Muscle of arm (tissue), 12 donors: ENCODE data around the gene ARHGAP15. TPM values are rescaled to one million over a fixed set of nuclear protein-coding genes. Genes with fewer than 3 reads are reported as not detected.

Experiments
- DNase-seq: peaks from one replicate; pipeline ENCODE4 v3.0.0-alpha.2; 2013
- polyA plus RNA-seq, 12 donors: library from polyadenylated mRNA; unstranded; fragments of 120-200 nt; gene quantifications; one replicate each; pipeline ENCODE4 v1.2.1, GENCODE V29; 2013; ENCODE audit not compliant: insufficient read length in 12 of 12

The ARHGAP15 gene
- polyA plus RNA-seq, 12 donors: 6.9 to 19.2 (median 9.6) TPM; not detected in 2

DNA sequence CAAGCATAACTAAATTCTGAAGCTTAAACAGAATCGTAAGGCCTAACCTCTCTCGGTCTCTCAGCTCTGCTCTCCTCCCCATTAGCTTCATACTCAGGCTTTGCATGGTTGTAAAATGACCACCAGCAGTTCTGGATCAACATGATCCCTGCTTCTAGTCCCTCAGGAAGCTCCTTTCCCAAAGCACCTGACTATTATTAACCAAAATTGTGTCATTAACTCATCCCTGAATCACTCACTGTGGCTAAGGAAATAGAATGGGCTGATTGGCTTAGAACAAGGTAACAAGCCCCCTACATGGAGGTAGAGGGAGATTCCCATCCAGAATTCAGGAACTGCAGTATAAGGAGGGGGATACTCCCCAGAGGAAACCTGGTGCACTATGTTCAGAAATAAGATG is 448.3 kb downstream of the ARHGAP15 start:
- no peak for DNase-seq

- DNase-seq: no peak
These were observed 450.2 kb downstream of the ARHGAP15 start for GRCh38 chr2:143579456-143579855.

- DNase-seq: no peak
These were observed 451.9 kb downstream of the ARHGAP15 start for GRCh38 chr2:143581134-143581533.

DNA sequence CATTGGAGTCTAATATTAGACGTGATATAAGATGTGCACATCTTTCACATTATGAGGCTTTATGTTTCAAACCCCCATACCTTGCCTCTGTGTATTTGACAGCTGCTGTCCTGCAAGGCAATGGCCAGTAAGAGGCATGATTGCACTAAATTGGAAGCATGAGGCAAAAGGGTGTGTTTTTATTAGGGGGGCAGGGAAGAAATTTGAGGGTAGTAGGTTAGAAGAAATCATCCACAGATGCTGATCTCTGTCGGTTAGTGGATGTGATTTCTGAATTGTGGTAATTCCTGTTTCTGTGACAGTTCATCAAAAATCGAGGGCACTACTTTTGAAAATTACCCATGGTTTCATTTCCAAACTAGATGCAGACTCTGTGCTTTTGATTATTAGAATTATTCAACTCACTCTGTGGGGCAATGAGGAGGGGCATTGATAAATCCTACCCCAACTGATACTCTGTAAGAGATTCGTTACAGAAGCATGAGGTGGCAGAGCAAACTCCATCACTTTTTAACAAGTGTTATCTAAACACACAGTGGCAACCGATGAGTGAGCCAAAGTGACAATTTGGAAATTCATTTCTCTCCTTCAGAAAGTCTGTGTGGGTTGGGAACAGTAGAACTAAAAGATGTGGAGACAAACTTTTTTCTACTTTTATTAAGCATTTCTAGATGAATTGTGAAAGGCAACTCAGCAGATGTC is 453.0 kb downstream of the ARHGAP15 start:
- DNase-seq: no peak

- no peak for DNase-seq
These were observed 455.7 kb downstream of the ARHGAP15 start for GRCh38 chr2:143584936-143585335.

- no peak for DNase-seq
These were observed 456.9 kb downstream of the ARHGAP15 start for GRCh38 chr2:143586119-143586518.

- DNase-seq: no peak
These were observed 459.5 kb downstream of the ARHGAP15 start for GRCh38 chr2:143588746-143589145.

- DNase-seq: no peak
These were observed 464.9 kb downstream of the ARHGAP15 start for GRCh38 chr2:143594161-143594560.

- no peak for DNase-seq
These were observed 465.5 kb downstream of the ARHGAP15 start for GRCh38 chr2:143594745-143595144.

- no peak for DNase-seq
These were observed 470.9 kb downstream of the ARHGAP15 start for GRCh38 chr2:143600116-143600515.

DNA sequence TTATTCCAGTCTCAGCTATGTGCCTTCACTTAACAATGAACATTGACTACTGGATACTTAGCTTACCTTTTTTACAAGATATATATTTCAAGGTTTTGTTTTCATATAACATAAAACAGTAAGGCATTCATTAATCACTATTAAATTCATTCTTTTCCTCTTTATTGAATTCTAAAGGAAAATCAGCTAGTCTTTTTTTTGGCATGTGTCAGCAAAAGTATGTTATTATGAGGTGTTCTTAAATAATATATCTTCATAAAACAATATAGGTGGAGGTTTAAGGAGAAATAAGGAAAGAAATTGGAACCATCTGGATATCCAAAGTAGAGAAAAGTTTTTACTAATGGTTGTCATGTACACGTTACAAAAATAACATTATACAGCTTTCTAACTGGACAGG is 472.6 kb downstream of the ARHGAP15 start:
- no peak for DNase-seq

GRCh38 chr2:143603035-143603655 is 473.9 kb downstream of the ARHGAP15 start:
- DNase-seq: no peak

DNA sequence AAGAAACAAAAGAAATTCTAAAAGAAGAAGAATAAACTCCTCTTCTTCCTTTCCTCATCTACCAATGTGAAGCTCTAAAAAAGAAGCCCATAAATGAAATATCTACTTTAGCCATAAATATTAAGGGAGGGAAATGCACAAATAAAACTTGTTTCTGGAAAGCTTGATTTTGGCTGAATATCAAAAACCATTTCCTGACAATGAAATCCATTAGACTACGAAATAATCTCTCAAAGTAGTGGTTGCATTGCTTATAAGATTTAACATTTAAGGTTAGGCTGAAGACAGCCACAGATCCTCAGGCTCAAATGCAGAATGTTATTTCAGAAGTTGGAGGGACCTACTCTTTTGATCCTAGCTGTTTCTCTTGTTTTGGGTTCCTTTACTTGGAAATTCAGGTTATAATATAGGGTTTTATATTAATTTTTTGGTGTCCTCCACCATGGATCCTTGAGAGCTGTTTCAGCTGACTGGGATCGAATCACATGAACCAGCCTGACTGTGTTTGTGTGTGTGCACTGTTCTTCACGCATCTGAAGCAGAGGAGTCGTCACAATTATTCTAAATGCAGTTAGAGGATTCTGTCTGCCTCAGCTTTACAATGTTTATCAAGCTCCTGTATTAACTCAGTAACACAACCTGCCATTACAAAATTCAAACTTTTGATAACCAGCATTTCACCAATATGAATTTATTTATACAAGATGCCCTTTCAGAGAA is 474.8 kb downstream of the ARHGAP15 start:
- DNase-seq: no peak

GRCh38 chr2:143604566-143604959 is 475.3 kb downstream of the ARHGAP15 start:
- DNase-seq: no peak

GRCh38 chr2:143607231-143608062 is 478.2 kb downstream of the ARHGAP15 start:
- no peak for DNase-seq

DNA sequence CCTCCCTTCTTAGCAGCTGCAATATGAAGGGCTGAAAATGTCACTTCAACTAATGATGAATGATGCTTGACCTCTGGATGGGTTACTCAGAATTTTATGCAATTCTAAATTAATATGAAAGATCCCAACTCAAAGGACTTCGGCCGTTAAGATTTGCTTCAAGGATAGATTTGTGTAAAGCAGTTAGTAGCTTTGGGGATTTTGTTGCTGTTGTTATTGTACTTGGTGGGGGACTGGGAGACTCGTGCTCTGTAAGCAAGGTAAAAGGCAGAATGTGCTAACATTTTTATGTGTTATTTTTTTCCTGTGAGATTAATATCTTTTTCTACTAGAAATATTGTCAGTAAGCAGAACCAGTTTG is 478.8 kb downstream of the ARHGAP15 start:
- no peak for DNase-seq

DNA sequence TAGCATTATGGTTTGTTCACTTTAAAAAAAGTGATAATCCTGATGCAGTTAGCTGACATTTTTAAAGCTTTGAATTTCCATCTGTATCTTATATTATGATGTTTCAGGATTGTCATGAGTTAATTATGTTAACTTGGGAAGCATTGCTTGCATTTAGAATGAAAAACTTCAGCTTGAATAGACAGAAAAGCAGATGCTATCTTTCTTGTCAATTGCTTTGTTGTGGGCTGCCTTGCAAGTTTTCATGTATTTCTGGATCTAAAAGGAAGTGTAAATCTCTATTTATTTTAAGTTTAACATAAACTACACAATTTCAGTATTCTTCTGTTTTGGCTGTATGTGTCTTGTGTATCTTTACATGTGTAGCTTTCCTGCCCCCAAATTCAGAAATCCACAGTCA is 479.5 kb downstream of the ARHGAP15 start:
- DNase-seq: no peak

DNA sequence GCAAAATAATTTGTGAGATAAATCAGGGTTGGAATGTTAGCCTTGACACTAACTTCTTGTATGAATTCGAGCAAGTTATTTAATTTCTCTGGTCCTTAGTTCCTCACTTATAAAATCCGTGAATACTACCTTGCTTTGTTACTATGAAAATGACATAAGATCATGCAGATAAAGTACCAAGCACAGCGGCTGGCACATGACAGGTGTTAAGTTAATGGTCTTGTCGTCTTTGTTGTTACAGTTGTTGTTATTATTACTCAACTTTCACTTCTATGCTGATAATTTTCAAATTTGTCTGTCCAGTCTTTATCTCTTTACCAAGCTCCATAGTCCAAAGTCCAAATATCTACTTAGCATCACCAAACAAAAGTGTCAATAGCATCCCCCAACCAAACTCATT is 482.1 kb downstream of the ARHGAP15 start:
- DNase-seq: no peak

- DNase-seq: no peak
These were observed 486.3 kb downstream of the ARHGAP15 start for GRCh38 chr2:143615562-143615961.

GRCh38 chr2:143616452-143616851 is 487.2 kb downstream of the ARHGAP15 start:
- DNase-seq: no peak

DNA sequence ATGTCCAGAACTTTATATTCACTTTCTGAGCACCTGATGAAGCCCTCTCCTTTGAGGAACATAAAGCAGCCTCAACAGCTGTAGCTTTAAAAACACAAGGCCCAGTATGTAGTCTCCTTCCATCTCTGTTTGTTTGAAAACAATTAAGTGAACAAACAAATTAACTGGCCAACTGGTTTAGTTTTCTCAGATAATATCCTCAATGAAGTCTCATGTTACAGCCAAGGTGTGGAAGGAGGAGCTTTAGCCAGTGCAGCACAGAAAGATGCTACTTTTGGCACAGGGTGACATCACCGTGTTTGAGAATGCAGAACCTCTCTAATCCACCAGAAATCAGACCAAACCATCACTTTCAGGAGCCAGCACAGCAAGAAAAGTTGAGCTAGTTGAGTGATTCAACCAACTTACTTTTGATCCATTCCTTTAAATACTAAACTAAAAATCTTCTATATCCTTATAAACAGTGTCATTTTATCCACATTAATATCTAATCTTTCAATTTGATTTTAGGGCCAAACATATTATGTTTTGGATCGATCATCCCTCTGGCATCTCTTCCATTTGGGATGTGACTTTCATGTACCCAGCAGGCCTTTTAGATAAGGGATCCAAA is 488.7 kb downstream of the ARHGAP15 start:
- DNase-seq: no peak

DNA sequence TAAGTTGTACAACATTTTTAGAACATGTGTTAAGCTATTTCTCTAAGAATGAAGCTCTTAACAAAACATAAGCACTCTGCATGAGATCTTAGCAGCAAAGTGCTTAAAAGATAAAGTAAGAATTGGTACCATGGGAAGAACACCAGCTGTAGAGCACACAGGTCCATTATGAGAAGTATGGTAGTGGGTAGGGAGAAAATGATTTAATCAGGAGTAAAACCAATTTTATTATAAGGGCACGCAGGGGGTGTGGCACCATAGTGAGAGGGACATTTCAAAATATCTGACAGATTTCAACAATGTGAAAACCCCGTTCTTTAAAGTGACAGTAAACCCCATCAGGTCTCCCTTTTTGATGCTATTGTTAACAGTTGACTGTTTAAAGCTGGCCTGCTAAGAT is 492.9 kb downstream of the ARHGAP15 start:
- DNase-seq: no peak
